ENCODE measurements around the gene STK11IP. TPM values are rescaled to one million over a fixed set of nuclear protein-coding genes. Genes with fewer than 3 reads are reported as not detected.

The STK11IP gene
- total and polyA plus RNA-seq, 2 of the 13 experiments (the other 11 are each of a cell fraction or from before 2014, with no cell fraction given) = 12.8 to 24.0 TPM

DNA sequence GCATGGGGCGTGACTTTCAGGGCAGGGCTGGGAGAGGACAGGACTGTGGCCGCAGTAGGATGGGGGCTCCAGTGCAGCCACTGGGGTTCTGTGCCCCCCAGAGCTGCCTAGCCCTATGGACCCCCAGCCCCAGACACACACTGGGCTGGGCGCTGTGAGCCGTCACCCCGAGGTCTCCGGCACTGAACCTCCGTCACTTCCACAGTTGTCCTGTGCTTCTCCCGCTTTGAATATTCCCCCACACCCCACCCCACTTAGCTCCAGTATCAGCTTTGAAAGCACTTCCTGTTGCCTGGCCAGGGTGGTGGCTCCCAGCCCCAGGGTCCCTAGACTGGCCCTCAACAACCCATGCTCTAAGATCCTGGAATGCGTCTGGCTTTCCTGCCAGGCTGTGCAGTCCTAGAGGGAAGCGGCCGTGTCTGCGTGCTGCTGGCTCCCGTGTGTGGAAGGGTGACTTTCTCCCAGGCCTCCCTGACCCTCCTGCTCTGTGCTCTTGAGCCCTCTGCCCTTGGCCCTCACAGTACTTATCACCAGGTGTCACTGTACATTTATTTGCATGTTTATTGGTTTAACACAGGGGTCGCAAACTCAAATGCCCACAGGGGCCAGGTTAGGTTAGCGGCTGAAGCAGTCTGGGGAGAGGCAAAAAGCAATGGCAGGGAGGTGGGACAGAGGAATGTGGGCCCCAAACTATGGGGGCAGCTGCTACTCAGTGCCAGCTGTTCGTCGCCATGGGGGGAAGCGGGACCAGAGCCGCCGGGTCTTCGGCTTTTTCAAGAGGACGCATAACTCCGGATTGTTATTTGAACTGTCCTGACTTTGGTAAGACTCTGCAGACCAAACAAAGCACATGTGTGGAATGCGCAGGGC lies 36.2 kb upstream of the STK11IP start (continued):
- no peak for TF ChIP-seq ZNF383 (CRISPR knock-in tag; IDR thresholded peaks at IDR 0.05; ENCODE audit: borderline replicate concordance)
- TF ChIP-seq ZNF792 (CRISPR knock-in tag; IDR thresholded peaks at IDR 0.05) = no peak

DNA sequence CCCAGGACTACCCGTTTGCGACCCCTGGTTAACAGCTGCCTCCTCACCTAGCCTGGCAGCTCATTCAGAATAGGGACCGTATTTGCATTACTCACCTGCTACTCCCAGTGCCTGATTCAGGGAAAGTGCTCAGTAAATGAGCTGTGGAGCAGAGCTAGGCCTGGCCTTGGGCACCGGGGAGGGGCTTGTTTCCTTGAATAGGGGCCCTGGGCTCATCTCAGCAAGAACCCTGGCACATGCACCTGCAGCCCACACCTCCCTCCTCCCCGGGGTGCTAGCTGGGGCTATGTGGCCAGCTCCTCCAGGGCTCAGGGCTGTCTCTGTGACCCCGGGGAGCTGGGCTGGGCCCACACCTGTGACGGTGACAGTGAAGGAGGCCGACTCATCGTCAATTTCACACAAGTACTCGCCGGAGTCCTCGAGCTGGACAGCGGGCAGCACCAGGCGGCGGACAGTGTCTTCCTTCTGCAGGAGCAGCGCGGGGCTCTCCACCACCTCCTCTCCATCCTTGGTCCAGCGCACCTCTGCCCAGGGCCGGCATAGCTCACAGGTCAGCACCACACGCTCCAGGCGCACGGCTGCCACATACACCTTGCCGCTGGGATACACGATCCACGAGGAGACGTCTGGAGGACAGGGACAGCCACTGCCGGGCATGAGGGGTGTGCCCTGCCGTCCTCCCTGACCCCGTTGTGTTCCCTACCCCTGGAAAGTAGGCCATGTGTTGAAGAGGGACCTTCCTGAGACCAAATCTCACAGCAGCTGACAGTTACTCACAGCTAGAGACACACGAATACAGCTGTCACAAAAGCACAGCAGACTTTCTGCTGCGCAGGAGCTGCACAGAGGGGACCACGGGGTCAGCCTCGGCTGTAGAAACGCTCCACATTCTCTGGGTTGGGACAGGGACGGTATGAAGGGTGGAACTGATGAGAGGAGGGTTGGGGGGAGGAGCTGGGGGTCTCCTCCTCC lies 35.3 kb upstream of the STK11IP start:
- intact Hi-C loops (cut with micrococcal nuclease; ENCODE audit: unreplicated experiment) = loop anchor here (5.0 kb wide), 1 partner anchor 35 kb away; the partner anchor contains the start of gene STK11IP
- CTCF ChIA-PET (ENCODE audit: low intra/inter-chr PET ratio, low total read pairs) = interaction anchor here (2.7 to 3.7 kb wide), 2 partner anchors 21 to 80 kb away, joined by 19 to 28 read pairs; no protein-coding TSS in a partner anchor
- H2AFZ ChIP-seq (ENCODE audit: low read length) = no peak overlapping the region
- TF ChIP-seq MXI1 (IDR thresholded peaks at IDR 0.05; ENCODE audit: borderline replicate concordance, low read depth, low read length) (0 out of 3 replicates have a peak, but pooled peaks have one; percentile 4), POLR2G (IDR thresholded peaks at IDR 0.05; ENCODE audit: low read depth, low read length) (peak; percentile 27; the same call in 1 of the 2 replicates), ZNF563 (CRISPR knock-in tag; IDR thresholded peaks at IDR 0.05) (no peak)
- TF ChIP-seq, protein P1, sequence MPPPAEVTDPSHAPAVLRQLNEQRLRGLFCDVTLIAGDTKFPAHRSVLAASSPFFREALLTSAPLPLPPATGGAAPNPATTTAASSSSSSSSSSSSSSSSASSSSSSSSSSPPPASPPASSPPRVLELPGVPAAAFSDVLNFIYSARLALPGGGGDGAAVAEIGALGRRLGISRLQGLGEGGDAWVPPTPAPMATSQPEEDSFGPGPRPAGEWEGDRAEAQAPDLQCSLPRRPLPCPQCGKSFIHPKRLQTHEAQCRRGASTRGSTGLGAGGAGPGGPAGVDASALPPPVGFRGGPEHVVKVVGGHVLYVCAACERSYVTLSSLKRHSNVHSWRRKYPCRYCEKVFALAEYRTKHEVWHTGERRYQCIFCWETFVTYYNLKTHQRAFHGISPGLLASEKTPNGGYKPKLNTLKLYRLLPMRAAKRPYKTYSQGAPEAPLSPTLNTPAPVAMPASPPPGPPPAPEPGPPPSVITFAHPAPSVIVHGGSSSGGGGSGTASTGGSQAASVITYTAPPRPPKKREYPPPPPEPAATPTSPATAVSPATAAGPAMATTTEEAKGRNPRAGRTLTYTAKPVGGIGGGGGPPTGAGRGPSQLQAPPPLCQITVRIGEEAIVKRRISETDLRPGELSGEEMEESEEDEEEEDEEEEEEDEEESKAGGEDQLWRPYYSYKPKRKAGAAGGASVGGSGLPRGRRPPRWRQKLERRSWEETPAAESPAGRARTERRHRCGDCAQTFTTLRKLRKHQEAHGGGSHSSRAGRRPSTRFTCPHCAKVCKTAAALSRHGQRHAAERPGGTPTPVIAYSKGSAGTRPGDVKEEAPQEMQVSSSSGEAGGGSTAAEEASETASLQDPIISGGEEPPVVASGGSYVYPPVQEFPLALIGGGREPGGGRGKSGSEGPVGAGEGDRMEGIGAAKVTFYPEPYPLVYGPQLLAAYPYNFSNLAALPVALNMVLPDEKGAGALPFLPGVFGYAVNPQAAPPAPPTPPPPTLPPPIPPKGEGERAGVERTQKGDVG (CRISPR knock-in tag; IDR thresholded peaks at IDR 0.05; ENCODE audit: borderline replicate concordance) = 0 out of 2 replicates have a peak, but pooled peaks have one; percentile 3
- TF ChIP-seq, protein P2, sequence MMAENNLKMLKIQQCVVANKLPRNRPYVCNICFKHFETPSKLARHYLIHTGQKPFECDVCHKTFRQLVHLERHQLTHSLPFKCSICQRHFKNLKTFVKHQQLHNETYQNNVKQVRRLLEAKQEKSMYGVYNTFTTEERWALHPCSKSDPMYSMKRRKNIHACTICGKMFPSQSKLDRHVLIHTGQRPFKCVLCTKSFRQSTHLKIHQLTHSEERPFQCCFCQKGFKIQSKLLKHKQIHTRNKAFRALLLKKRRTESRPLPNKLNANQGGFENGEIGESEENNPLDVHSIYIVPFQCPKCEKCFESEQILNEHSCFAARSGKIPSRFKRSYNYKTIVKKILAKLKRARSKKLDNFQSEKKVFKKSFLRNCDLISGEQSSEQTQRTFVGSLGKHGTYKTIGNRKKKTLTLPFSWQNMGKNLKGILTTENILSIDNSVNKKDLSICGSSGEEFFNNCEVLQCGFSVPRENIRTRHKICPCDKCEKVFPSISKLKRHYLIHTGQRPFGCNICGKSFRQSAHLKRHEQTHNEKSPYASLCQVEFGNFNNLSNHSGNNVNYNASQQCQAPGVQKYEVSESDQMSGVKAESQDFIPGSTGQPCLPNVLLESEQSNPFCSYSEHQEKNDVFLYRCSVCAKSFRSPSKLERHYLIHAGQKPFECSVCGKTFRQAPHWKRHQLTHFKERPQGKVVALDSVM (CRISPR knock-in tag; IDR thresholded peaks at IDR 0.05) = no peak
- TF ChIP-seq, protein P3, sequence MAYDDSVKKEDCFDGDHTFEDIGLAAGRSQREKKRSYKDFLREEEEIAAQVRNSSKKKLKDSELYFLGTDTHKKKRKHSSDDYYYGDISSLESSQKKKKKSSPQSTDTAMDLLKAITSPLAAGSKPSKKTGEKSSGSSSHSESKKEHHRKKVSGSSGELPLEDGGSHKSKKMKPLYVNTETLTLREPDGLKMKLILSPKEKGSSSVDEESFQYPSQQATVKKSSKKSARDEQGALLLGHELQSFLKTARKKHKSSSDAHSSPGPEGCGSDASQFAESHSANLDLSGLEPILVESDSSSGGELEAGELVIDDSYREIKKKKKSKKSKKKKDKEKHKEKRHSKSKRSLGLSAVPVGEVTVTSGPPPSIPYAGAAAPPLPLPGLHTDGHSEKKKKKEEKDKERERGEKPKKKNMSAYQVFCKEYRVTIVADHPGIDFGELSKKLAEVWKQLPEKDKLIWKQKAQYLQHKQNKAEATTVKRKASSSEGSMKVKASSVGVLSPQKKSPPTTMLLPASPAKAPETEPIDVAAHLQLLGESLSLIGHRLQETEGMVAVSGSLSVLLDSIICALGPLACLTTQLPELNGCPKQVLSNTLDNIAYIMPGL (CRISPR knock-in tag; IDR thresholded peaks at IDR 0.05; ENCODE audit: borderline replicate concordance in 1 of 2, low read depth in 1 of 2) = 0 out of 4 replicates have a peak, but pooled peaks of 1 of the 2 experiments have one; percentile 11

More for the DNA sequence above, 35.3 kb upstream of the STK11IP start:
- Histone ChIP-seq H3K9ac (ENCODE audit: insufficient read depth, low read depth, low read length) (0 out of 2 replicates have a peak overlapping the region, but pooled peaks have one; percentile 1), H3K27ac (ENCODE audit: extremely low read length, insufficient read depth, low read length) (peak overlapping the region; percentile 7), H3K4me2 (ENCODE audit: low read depth, low read length) (peak overlapping the region; percentile 41), H4K20me1 (ENCODE audit: insufficient read depth, low read length) (no peaks in the 10 kb centered on the region), H3K36me3 (replicated peaks in 1 of 2; ENCODE audit: control insufficient read depth in 1 of 2, insufficient read depth in 2 of 2, low read length in 2 of 2) (peaks cover 20 to 34% of the 10 kb centered on the region in 2 experiments; a peak in 4 of 5 replicates), H3K9me3 (ENCODE audit: low read length) (no peaks in the 10 kb centered on the region), H3K4me1 (ENCODE audit: insufficient read depth, low read length) (peaks cover 46% of the 10 kb centered on the region), H3K4me3 (replicated peaks in 1 of 3; ENCODE audit: insufficient read depth in 1 of 3, low read depth in 2 of 3, low read length in 3 of 3) (no peak overlapping the region), H3K27me3 (ENCODE audit: control insufficient read depth in 1 of 2, insufficient read depth in 2 of 2, low read length in 2 of 2) (no peaks in the 10 kb centered on the region), H3K79me2 (ENCODE audit: insufficient read depth, low read length) (no peaks in the 10 kb centered on the region)
- in situ Hi-C loops (cut with HindIII; ENCODE audit: extremely low pct_ligation_motif_present, low pct_unique_long_range_greater_than_20kb) = loop anchor here (5.0 kb wide), 1 partner anchor 35 kb away; the partner anchor contains the start of gene STK11IP
- 72% methylated on average over 18 of the region's 35 CpGs for WGBS (ENCODE audit: low lambda C conversion rate)
- ATAC-seq (peak; percentile 18), DNase-seq (ENCODE audit: low spot score) (peak; percentile 64), FAIRE-seq (no peak)
- POLR2A ChIA-PET = interaction anchor here (1.6 to 4.2 kb wide), 5 partner anchors 9 to 35 kb away, joined by 6 to 45 read pairs (median 22); partner anchors contain the start of genes CHPF, INHA, OBSL1 and STK11IP
- BruUV-seq (replicated peaks) = no TSS peak

Data from HepG2 (cell line).